Neuronal stem cell (in vitro differentiated cells): ENCODE results near the gene MTERF1.
A peak's percentile ranks its signal among the peaks of the same experiment; 100 is the strongest.
"Not testable (repeated sequence)": the region's sequence is repeated elsewhere in the genome, so short reads cannot be mapped to it uniquely, and the experiment has no call there.

ENCODE experiments used
- DNase-seq: peaks from one replicate; pipeline ENCODE4 v3.0.0-alpha.2; 2013; ENCODE audit warnings: low spot score
- H2AFZ ChIP-seq: one replicate; pipeline ENCODE4 v1.6.1; 2013; ENCODE audit warnings: mild to moderate bottlenecking, low read length, inconsistent platforms
- H2AK5ac ChIP-seq: 2 replicates; pipeline ENCODE4 v1.6.1; 2013; ENCODE audit warnings: low read depth, mild to moderate bottlenecking, inconsistent platforms, low read length, moderate library complexity, mixed read lengths
- H2BK120ac ChIP-seq: 2 replicates; pipeline ENCODE4 v1.6.1; 2013; ENCODE audit warnings: low read depth, mild to moderate bottlenecking, inconsistent platforms, low read length, moderate library complexity, mixed read lengths
- H2BK12ac ChIP-seq: one replicate; pipeline ENCODE4 v1.6.1; 2013; ENCODE audit warnings: low read length, inconsistent platforms
- H2BK15ac ChIP-seq: 2 replicates; pipeline ENCODE4 v1.6.1; 2013; ENCODE audit warnings: mild to moderate bottlenecking, low read length, inconsistent platforms, mixed read lengths
- H2BK5ac ChIP-seq: one replicate; pipeline ENCODE4 v1.6.1; 2013; ENCODE audit warnings: inconsistent platforms, mild to moderate bottlenecking, low read length, moderate library complexity
- H3K14ac ChIP-seq: one replicate; pipeline ENCODE4 v1.6.1; 2013; ENCODE audit warnings: low read length, inconsistent platforms
- H3K18ac ChIP-seq: 2 replicates; pipeline ENCODE4 v1.6.1; 2013; ENCODE audit warnings: low read length, inconsistent platforms
- H3K23ac ChIP-seq: 2 replicates; pipeline ENCODE4 v1.6.1; 2013; ENCODE audit warnings: low read depth, mild to moderate bottlenecking, mixed read lengths, low read length, inconsistent platforms; ENCODE audit not compliant: poor library complexity
- H3K27ac ChIP-seq: replicated peaks from 3 replicates; pipeline ENCODE4 v1.5.1; 2013; ENCODE audit warnings: low read length, inconsistent platforms
- H3K27me3 ChIP-seq, 3 experiments: 2 replicates each; pipeline ENCODE4 v1.6.1; 2013; ENCODE audit warnings: low read length in 3 of 3, mild to moderate bottlenecking in 2 of 3, inconsistent platforms in 1 of 3, low read depth in 1 of 3, mixed read lengths in 1 of 3, moderate library complexity in 1 of 3; ENCODE audit not compliant: control insufficient read depth in 3 of 3, insufficient read depth in 3 of 3
- H3K36me3 ChIP-seq, 2 donors: replicated peaks in 1 of 2; 2 replicates each; pipeline ENCODE4 v1.6.1; 2013; ENCODE audit warnings: low read length in 2 of 2; ENCODE audit not compliant: control insufficient read depth in 2 of 2, insufficient read depth in 2 of 2
- H3K4ac ChIP-seq: 2 replicates; pipeline ENCODE4 v1.6.1; 2013; ENCODE audit warnings: inconsistent platforms, mild to moderate bottlenecking, low read length, moderate library complexity
- H3K4me1 ChIP-seq, 2 donors: 1 replicate in 1 of 2; 2 replicates in 1 of 2; pipeline ENCODE4 v1.6.1; 2013; ENCODE audit warnings: low read length in 2 of 2, low read depth in 1 of 2; ENCODE audit not compliant: control insufficient read depth in 2 of 2, insufficient read depth in 1 of 2
- H3K4me2 ChIP-seq: one replicate; pipeline ENCODE4 v1.6.1; 2013; ENCODE audit warnings: mild to moderate bottlenecking, low read length, inconsistent platforms; ENCODE audit not compliant: insufficient read depth, poor library complexity, severe bottlenecking
- H3K4me3 ChIP-seq, 2 donors: 2 replicates each; pipeline ENCODE4 v1.5.1; 2013; ENCODE audit warnings: low read length in 2 of 2, mild to moderate bottlenecking in 2 of 2, inconsistent platforms in 1 of 2, moderate library complexity in 1 of 2
- H3K79me1 ChIP-seq: one replicate; pipeline ENCODE4 v1.6.1; 2013; ENCODE audit warnings: low read depth, mild to moderate bottlenecking, inconsistent platforms, low read length, moderate library complexity
- H3K9ac ChIP-seq: one replicate; pipeline ENCODE4 v1.6.1; 2013; ENCODE audit warnings: mild to moderate bottlenecking, low read depth, low read length, inconsistent platforms; ENCODE audit not compliant: poor library complexity
- H3K9me3 ChIP-seq, 2 donors: replicated peaks in 1 of 2; 2 replicates each; pipeline versions ENCODE3 to v1.6.1; 2013; ENCODE audit warnings: low read length in 2 of 2, mild to moderate bottlenecking in 2 of 2, inconsistent platforms in 1 of 2, low read depth in 1 of 2, mixed read lengths in 1 of 2, moderate library complexity in 1 of 2; ENCODE audit not compliant: control insufficient read depth in 2 of 2, insufficient read depth in 1 of 2
- H4K8ac ChIP-seq: one replicate; pipeline ENCODE4 v1.6.1; 2013; ENCODE audit warnings: low read depth, mild to moderate bottlenecking, inconsistent platforms, low read length, moderate library complexity
- H4K91ac ChIP-seq: one replicate; pipeline ENCODE4 v1.6.1; 2013; ENCODE audit warnings: low read length, low read depth, mild to moderate bottlenecking, inconsistent platforms; ENCODE audit not compliant: poor library complexity
- WGBS, 2 donors: extraction: QIAGEN DNeasy Blood & Tissue Kit; methylation state at CpG; one replicate each; pipeline ENCODE4 v1.1.7; 2013; ENCODE audit warnings: missing lambda C conversion rate in 2 of 2, mixed read lengths in 1 of 2; ENCODE audit not compliant: insufficient read length in 2 of 2, insufficient replicate concordance in 1 of 2; ENCODE audit errors: extremely low coverage in 2 of 2; 5-methylcytosine and 5-hydroxymethylcytosine counted together

MTERF1 gene

DNA sequence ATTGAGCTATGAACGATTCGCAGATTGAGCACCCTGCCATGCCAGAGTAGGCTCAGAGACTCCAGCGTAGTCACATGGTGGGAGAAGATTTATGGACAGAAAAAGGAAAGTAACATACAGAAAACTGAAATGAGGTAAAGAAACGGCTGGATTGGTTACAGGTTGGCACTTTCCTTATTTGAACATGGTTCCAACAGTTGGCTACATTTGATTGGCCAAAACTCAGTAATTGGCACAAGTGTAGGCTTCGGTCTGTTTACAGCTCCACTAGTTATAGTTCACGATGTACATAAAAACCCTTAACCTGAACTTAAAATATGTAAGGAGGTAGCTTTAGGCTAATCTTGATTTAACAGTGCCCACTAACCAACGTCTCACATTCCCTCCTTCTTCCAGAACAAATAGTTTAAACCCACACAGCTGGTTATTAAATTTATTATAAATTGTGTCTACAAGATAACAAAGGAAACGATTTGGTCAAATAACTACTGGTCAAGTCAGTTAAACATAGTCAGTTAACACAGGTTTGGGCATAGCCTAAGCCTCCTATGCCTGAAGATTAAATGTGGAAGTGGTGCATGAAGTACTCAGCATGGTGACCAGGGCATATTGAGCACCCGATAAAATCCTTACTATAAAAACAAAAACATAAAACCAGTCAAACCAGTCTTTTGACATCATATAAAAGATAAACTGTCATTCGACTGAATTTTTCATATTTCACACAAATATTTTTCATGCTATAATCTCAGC is 17.9 kb upstream of the MTERF1 start:
- no peak overlapping the region for H3K9ac ChIP-seq
- no CpG with 5 or more reads among the region's 10 CpGs for WGBS, 2 donors
- H3K9me3 ChIP-seq = no peaks in the 10 kb centered on the region
- DNase-seq = no peak
- H3K4ac ChIP-seq = no peak overlapping the region
- no peak overlapping the region for H2BK12ac ChIP-seq
- no peak overlapping the region for H2BK120ac ChIP-seq
- H3K23ac ChIP-seq = no peak overlapping the region
- H3K4me1 ChIP-seq = peaks cover 0 to 4% of the 10 kb centered on the region in 2 donors
- no peak overlapping the region for H4K91ac ChIP-seq
- H2AFZ ChIP-seq = no peak overlapping the region
- no peak overlapping the region for H3K4me3 ChIP-seq
- no peak overlapping the region for H3K4me2 ChIP-seq
- no peaks in the 10 kb centered on the region for H3K79me1 ChIP-seq
- no peaks in the 10 kb centered on the region for H3K27me3 ChIP-seq
- H3K27ac ChIP-seq = no peak overlapping the region
- no peak overlapping the region for H2BK15ac ChIP-seq
- H4K8ac ChIP-seq = no peak overlapping the region
- no peak overlapping the region for H2AK5ac ChIP-seq
- no peak overlapping the region for H3K18ac ChIP-seq
- no peaks in the 10 kb centered on the region for H3K36me3 ChIP-seq
- no peak overlapping the region for H3K14ac ChIP-seq
- H2BK5ac ChIP-seq = no peak overlapping the region

DNA sequence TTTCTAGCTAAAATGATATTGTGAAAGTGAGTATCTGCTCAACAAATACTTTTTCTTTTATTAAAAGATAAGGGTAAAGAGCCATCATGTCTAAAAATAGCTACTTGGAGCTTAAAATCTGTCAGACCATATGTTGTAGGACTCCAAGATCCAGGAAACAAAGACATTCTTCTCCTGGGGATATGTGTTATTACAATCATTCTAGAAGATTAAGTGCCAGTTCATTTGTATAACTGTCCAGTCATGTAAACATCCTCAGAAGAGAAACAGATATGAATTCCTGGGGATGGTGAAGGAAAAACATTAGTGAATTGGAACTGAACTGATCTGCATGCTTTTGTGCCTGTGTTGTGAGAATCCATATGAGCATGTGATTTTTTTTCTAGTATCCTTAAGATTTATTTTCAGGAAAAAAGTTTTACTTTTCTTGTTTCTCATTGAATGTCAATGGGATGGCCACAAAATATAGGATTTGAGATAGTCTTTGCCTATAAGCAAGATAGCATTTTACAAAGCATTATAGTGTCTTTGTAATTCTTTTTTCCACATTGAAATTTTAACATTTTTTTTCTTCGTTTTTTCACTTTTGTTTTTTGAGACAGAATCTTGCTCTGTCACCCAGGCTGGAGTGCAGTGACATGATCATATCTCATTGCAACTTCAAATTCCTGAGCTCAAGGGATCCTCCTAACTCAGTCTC is 14.4 kb upstream of the MTERF1 start:
- Histone ChIP-seq H3K4ac (no peak overlapping the region), H2BK5ac (no peak overlapping the region), H2AFZ (peak overlapping the region; percentile 8), H3K27me3 (no peaks in the 10 kb centered on the region), H3K27ac (no peak overlapping the region), H2BK15ac (no peak overlapping the region), H2AK5ac (no peak overlapping the region), H3K79me1 (no peaks in the 10 kb centered on the region), H3K9me3 (no peaks in the 10 kb centered on the region), H3K9ac (no peak overlapping the region), H2BK12ac (no peak overlapping the region), H2BK120ac (no peak overlapping the region), H4K91ac (no peak overlapping the region), H3K4me2 (no peak overlapping the region), H3K14ac (no peak overlapping the region), H3K36me3 (no peaks in the 10 kb centered on the region), H3K4me3 (no peak overlapping the region), H3K4me1 (peaks cover 0 to 8% of the 10 kb centered on the region in 2 donors), H3K18ac (no peak overlapping the region), H3K23ac (no peak overlapping the region), H4K8ac (no peak overlapping the region)
- DNase-seq = no peak
- WGBS, 2 donors = no CpG with 5 or more reads among the region's 1 CpG

DNA sequence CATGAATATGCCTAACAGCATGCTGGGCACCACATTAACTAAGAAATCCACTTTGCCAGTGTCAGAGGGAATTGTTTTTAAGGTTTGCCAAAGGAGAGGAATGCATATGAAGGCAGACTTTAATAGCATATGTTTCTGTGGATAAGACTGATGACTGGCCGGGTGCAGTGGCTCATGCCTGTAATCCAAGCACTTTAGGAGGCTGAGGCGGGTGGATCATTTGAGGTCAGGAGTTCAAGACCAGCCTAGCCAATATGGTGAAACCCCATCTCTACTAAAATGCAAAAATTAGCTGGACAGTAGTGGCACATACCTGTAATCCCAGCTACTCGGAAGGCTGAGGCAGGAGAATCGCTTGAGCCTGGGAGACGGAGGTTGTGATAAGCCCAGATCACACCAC is 13.2 kb upstream of the MTERF1 start:
- H4K91ac ChIP-seq, H3K4me1 ChIP-seq, H2BK15ac ChIP-seq, H2BK12ac ChIP-seq, H3K79me1 ChIP-seq, H3K23ac ChIP-seq, H4K8ac ChIP-seq, H2AK5ac ChIP-seq, H3K4me3 ChIP-seq, H3K4me2 ChIP-seq, H3K27me3 ChIP-seq, H3K9ac ChIP-seq, DNase-seq, H2BK120ac ChIP-seq, H3K9me3 ChIP-seq, H3K36me3 ChIP-seq, H3K14ac ChIP-seq, H2AFZ ChIP-seq, H3K18ac ChIP-seq, H3K4ac ChIP-seq: not testable (repeated sequence)
- H3K27ac ChIP-seq = peak overlapping the region; percentile 1
- peak overlapping the region; percentile 11 for H2BK5ac ChIP-seq
- WGBS, 2 donors = no CpG with 5 or more reads among the region's 5 CpGs

DNA sequence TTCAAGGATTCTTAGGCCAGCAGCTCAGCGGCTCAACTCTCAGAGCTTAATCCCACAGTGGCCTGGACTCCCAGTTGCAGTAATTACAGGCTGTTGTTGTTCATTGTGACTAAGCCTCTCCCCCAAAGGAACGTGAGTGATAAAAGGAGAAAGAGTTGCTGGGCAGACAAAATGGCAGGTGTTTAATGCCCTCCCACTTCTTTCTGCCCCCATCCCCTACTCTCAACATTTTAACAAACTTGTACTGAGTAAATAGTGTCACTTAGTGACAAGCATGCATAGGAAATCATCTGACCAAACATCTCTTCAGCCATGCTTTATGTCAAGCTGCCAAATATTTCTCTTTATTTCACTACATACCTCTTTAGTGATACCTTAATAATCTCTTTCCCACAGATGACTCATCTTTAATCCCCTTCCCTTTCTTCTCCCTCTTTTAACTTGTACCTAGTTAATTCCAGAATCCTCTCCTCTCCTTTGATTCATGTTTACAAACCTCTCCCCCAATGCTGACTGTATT is 12.4 kb upstream of the MTERF1 start:
- no peak overlapping the region for H4K8ac ChIP-seq
- H3K23ac ChIP-seq = no peak overlapping the region
- no peak overlapping the region for H2BK5ac ChIP-seq
- no peak overlapping the region for H2BK12ac ChIP-seq
- H2AFZ ChIP-seq = peak overlapping the region; percentile 85
- peak; percentile 73 for DNase-seq
- no peak overlapping the region for H2BK15ac ChIP-seq
- no peak overlapping the region for H3K4ac ChIP-seq
- no peak overlapping the region for H3K4me2 ChIP-seq
- no peak overlapping the region for H3K14ac ChIP-seq
- H3K27ac ChIP-seq = peak overlapping the region; percentile 75
- H3K27me3 ChIP-seq = no peaks in the 10 kb centered on the region
- no peak overlapping the region for H3K4me3 ChIP-seq
- H4K91ac ChIP-seq = no peak overlapping the region
- H3K36me3 ChIP-seq = no peaks in the 10 kb centered on the region
- no peaks in the 10 kb centered on the region for H3K9me3 ChIP-seq
- no peak overlapping the region for H3K18ac ChIP-seq
- no CpG with 5 or more reads among the region's 2 CpGs for WGBS, 2 donors
- H3K79me1 ChIP-seq = no peaks in the 10 kb centered on the region
- no peak overlapping the region for H2BK120ac ChIP-seq
- H2AK5ac ChIP-seq = no peak overlapping the region
- peaks cover 0 to 8% of the 10 kb centered on the region in 2 donors for H3K4me1 ChIP-seq
- H3K9ac ChIP-seq = no peak overlapping the region
